IPS-18c (cell line): ENCODE data around the gene GUCD1.
"Not testable (repeated sequence)": the region's sequence is repeated elsewhere in the genome, so short reads cannot be mapped to it uniquely, and the experiment has no call there.

Source experiments
- H3K4me3 ChIP-seq: 2 replicates; pipeline ENCODE4 v1.7.0; 2013; ENCODE audit warnings: low read depth, mild to moderate bottlenecking, low read length, moderate library complexity; ENCODE audit not compliant: insufficient read depth
- H3K9me3 ChIP-seq: one replicate; pipeline ENCODE4 v1.6.1; 2013; ENCODE audit warnings: mild to moderate bottlenecking, low read length, moderate library complexity; ENCODE audit not compliant: control insufficient read depth, insufficient read depth

The GUCD1 gene

DNA sequence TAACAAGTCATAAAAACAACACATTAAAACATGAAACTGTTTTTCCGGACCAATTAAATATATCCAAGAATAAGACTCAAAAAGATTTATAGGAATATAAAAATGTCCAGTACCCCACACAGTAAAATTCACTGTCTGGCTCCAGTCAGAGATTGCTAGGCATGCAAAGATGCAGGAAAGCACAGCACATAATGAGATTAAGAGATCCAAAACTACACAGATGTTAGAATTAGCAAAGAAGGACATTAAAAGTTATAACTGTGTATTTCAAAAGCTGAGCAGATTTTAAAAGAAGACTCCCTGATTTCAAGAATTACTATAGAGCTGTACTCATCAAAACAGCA lies 24.3 kb upstream of the GUCD1 start:
- H3K4me3 ChIP-seq: no peak overlapping the region
- H3K9me3 ChIP-seq: no peaks in the 10 kb centered on the region

DNA sequence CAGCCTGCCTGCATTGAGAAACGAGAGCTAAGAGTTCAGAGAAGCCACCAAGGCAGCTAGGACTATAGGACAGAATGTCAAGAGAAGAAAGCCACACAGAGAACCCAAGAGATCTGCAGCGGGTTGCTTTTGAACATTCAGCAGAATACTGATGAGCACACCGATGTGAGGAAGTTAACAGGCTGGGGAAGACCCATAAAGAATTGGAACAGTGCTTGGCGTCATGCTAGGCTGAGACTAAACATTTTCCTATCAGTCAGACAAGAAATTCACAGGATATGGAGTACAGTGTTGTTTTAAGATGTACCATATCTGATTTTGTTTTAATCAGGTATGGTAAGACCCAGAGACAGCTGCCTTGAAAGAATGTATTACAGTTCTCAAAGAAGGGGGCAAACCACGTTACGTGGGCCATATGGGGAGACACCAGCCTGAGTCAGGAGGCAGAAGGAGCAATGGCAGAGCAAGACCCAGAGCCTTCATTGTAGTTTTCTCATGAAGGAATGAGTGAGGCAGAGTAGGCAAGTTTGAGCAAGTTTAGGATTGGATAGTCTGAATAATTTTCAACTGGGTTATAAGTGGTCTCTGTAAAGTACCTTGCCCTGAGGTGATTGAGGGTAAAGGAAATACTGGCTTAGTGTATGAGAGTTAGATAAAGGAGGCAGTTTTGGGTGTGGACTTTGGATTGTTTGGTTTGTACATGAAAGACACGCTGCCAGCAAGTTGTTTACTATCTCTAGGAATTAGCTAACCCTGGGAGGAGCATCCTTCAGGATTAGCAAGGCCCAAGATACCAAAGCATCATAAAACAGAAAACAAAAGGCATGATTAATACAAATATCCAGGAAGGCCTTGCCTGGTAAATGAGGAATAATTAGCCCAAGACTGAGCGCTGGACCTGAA lies 23.7 kb upstream of the GUCD1 start:
- Histone ChIP-seq H3K9me3 (no peaks in the 10 kb centered on the region), H3K4me3 (no peak overlapping the region)

DNA sequence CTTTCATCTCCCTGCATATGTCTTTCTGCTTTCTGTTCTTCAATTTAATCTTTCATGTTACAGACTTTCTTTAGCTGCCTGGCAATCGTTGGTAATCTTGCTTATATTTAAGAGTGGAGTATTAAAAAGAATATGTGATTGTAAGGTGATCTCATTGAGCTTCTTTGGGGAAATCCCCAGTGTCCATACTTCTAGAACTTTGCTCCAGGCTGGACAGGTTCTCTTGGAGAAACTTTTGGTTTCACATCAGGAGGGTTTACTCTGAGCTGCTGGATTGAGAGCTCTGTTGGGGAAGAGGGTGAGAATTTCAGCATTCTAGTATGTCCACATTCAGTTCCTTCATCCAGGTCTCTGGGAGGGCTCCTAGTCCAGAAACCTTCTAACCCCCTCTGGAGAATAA lies 21.8 kb upstream of the GUCD1 start:
- Histone ChIP-seq H3K9me3 (no peaks in the 10 kb centered on the region), H3K4me3 (no peak overlapping the region)

DNA sequence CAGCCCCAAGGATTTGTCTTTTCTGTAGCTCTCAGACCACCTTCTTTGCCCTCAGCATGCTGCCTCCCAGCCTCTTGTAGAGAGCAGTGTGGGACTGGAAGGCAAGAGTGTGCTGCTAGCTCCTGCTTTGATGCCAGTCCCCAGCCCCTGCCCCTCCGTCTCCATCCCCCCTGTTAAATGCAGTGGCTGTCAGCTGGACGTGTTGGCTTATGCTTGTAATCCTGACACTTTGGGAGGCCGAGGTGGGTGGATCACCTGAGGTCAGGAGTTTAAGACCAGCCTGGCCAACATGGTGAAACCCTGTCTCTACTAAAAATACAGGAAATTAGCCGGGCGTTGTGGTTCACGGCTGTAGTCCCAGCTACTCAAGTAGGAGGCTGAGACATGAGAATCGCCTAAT lies 16.3 kb upstream of the GUCD1 start:
- H3K9me3 ChIP-seq: no peaks in the 10 kb centered on the region
- no peak overlapping the region for H3K4me3 ChIP-seq

DNA sequence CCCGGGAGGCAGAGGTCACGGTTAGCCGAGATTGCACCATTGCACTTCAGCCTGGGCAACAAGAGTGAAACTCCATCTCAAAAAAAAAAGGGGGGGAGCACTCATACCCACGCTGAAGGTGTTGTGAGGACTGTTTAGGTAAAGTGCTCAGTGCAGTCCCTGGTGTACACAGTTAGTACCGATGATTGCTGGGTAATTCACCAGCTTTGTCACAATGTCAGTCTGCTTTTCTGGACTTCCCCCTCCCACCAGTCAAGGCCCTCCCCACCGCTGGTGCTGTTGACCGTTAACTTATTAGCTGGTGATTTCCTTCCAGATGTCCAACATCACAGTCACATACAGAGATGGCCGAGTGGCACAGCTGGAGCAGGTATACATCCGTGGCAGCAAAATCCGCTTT lies 12.7 kb upstream of the GUCD1 start:
- Histone ChIP-seq H3K9me3 (no peaks in the 10 kb centered on the region), H3K4me3 (no peak overlapping the region)

DNA sequence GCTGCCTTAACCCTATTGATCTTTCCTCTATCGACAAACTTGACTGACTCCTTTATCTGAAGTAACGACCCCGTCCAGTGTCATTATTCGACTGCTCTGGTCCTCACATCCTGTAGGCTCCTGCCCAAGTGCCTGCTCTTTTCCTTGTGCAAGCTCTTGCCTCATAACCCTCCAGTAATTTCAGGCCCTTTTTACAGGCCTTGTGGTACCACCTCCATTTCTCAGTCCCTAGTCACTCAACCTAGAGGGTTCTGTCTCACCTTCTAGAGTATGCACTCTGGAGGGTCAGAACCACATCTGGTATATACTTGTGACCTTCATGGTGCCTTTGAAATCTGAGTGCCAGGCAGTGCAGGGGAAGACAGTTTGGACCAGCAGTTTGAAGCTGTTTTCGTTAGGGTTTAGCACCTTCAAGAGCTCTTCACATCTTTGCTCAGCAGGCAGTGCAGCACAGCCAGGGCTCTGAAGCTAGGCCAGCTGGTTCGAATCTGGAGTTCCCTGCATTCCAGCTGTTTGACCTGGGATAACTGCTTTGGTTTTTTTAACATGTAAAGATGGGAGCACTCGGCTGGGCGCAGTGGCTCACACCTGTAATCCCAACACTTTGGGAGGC lies 12.1 kb upstream of the GUCD1 start:
- Histone ChIP-seq H3K4me3 (no peak overlapping the region), H3K9me3 (no peaks in the 10 kb centered on the region)

DNA sequence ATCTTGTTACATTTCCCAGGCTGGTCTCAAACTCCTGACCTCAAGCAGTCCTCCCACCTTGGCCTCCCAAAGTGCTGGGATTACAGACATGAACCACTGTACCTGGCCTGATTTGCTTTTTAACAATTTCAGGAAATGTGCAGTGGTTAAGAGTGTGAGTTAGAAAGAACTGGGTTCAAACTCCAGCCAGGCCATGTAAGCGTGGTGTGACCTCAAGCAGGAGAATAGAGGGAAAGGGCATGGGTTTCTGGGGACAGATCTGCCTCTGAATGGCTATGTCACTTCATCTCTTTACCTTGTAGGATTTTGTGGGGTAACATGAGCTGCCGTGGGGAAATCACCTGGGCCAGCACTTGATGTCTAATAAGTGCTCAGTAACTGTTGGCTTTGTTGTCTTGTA lies 10.1 kb upstream of the GUCD1 start:
- Histone ChIP-seq H3K4me3 (no peak overlapping the region), H3K9me3 (no peaks in the 10 kb centered on the region)

DNA sequence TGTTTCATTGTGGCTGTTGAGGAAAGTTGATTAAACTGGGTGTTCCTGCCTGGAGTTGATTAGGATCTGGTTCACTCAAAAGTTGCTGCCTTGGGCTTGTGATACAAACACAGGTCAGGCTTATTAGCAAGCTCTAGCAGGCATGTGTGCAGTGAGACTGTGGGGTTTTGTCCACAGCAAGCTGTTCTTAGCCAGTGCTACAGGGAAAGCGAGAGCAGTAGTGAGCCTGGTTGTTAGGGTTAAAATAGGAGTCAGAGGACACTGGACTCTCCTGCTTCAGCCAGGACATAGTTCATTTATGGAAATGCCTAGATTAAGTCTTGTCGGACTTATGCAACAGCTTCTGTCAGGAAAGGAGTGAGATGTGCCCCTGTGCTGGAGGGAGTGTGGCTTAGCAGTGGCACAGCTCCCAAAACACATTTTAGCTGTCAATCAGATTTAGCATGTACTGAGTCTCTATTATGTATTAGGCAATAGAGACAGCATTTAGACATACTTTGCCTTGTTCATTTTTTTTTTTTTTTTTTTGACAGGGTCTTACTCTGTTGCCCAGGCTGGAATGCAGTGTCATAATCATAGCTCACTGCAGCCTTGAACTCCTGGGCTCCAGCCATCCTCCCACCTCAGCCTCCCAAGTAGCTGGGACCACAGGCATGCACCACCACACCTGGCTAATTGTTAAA lies 9.6 kb upstream of the GUCD1 start:
- no peak overlapping the region for H3K4me3 ChIP-seq
- no peaks in the 10 kb centered on the region for H3K9me3 ChIP-seq

DNA sequence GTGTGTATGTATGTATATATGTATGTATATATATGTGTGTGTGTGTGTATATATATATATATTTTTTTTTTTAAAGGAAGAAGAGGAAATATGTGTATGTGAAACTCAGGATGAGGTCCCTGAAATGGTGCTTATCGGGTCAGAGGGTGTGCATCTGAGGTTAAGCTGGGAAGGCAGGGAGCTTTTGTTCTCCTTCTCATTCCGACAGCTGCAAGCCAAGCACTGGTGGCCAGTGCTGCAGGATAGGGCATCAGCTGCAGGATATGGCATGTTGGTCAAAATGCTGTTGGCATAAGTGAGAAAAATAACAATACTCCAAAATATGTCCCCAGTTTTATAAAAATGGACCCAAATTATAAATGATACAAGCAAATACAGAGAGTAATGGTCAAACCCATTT lies 8.3 kb upstream of the GUCD1 start:
- Histone ChIP-seq H3K4me3 (no peak overlapping the region), H3K9me3 (no peaks in the 10 kb centered on the region)

DNA sequence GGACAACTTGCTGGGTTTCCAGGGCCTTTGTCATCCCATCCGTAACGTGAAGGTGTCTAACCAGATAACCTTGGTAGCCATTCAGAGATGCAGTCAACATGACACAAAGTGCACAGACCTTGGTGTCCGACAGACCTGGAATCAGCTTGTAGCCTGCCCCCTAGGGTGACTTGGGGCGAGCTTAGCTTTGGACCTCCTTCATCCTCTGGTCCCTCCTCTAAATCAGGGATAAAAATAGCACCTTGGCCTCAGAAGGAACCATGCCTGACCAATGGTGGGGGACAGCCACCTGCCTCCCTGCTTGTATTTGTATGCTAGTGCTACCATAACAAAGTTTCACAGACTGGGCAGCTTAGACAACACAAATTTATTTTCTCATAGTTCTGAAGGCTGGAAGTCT lies 4.5 kb upstream of the GUCD1 start:
- Histone ChIP-seq H3K9me3 (no peaks in the 10 kb centered on the region), H3K4me3 (no peak overlapping the region)

DNA sequence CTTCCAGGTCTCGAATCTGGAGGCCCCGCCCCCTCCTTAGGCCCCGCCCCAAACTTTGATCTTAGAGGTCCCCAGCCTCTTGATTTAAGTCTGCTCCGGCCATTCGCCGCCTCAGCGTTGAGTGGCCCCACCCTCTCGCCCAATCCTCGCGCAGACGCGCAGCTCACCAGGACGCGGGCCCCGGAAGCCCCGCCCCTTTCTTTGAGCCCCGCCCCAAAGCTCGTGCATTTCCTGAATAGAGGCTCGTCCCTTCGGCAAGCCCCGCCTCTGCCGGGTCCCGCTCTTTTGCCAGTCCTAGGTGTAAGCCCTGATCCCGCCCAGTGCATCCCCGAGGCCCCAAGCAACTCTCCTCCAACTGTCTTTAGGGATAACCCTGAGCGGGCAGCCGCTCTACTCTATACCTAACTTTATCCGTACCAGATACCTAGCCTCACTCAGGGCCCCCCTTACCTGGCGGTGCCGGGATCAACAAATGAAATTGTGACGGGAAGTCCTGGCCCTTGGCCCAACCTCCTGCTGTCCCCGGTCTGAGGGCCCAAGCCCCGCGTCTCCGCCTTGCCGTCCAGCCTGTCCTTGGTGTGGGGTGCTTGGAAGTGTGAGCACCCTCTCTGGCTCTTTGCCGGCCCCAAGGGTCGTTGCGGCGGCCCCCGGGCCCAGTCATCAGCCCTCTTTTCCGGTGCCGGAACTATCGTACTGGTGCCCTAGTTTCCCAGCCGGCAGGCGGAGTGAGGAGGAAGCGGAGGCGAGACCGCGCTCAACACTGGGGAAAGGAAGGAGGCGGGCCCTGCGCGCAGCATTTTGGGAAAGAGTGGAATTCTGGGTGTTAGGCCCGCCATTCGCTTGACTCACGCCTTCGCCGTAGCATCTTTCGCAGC lies 464 bp upstream of the GUCD1 start, which contains the start of gene SNRPD3:
SNRPD3 (plus strand) TSS at position 835 of the 875 bp plus-strand sequence. CDS start 1,676 bp downstream, outside the sequence.
- Histone ChIP-seq H3K4me3 (peak within 1 kb of the TSS; percentile 94), H3K9me3 (no peaks in the 10 kb centered on the region)

DNA sequence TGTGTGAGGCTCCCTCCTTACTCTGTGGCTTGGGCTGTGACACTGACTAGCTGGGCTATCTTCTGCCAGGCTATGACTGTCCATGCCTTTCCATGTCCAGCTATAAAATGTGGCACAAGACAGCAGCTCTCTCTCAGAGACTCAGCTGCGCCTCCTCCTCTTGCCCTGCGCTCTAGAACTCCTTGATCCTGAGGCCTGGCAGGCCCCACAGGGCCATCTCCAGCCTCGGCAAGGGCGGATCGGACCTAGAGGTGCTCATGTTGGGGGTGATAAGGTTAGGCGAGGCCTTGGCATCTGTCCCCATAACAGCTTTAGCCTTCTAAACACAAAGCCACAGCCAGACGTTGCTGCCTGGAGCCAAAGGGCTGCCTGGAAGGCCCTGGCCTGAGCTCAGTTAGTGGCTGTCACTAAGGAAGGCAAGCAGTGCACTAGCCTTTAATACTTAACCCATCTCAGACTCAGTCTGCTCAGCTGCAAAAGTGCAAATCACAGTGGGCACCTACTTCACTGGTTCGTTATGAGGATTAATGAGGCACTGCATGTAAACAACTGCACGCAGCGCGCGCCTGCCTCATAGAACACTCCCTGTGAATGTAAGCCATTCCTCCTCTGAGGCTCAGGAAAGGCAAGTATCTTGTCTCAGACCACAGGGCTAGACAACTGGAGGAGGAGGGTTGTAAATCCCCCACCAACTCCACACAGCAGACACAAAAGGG lies 1.2 kb downstream of the GUCD1 start:
- Histone ChIP-seq H3K4me3 (peak overlapping the region; percentile 94), H3K9me3 (no peaks in the 10 kb centered on the region)

DNA sequence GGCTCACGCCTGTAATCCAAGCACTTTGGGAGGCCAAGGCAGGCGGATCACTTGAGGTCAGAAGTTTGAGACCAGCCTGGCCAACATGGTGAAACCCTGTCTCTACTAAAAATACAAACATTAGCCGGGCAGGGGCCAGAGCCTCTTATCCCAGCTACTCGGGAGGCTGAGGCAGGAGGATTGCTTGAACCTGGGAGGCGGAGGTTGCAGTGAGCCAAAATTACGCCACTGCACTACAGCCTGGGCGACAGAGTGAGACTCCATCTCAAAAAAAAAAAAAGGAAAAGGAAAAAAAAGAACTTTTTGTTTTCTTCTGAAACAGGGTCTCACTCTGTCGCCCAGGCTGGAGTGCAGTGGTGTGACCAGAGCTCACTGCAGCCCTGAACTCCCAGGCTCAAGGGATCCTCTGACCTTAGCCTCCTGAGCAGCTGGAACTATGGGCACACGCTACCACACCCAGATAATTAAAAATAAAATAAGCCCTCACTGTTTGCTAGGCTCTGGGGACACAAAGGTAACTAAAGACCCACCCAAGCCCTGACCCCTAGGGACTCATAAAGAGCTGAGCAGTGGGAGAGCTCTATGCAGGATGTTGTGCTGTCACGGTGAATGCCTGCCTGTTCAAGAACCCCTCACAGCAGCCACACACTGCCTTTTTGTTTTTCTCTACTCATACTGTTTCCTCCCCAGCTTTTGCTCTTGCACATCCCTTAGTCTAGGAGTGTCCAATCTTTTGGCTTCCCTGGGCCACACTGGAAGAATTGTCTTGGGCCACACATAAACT lies 2.2 kb downstream of the GUCD1 start:
- not testable (repeated sequence) for H3K4me3 ChIP-seq, H3K9me3 ChIP-seq

DNA sequence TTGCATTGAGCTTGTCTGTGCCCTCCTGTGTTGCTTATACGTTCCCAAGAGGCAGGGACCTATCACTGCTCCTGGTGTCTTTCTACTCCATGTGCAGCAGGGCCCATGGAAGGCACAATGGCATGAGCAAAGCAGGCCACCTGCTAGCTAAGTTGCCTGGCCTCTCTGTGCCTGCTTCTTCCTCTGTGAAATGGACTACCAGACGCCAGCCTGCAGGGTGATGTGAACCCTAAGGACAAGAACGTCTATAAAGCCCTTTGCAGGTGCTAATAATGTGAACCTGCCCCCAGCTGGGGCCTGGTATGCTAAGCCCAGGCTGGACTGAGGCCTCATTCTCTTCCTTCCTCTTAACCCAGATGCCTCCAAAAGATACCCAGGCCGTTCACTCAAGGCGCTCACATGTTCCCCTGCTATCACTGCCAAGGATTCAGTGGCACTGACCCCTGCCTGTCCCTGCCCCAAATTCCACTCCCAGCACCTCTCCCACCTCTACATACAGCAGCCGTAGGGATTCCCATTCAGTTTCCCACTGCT lies 4.0 kb downstream of the GUCD1 start:
- H3K4me3 ChIP-seq: no peak overlapping the region
- H3K9me3 ChIP-seq: no peaks in the 10 kb centered on the region

DNA sequence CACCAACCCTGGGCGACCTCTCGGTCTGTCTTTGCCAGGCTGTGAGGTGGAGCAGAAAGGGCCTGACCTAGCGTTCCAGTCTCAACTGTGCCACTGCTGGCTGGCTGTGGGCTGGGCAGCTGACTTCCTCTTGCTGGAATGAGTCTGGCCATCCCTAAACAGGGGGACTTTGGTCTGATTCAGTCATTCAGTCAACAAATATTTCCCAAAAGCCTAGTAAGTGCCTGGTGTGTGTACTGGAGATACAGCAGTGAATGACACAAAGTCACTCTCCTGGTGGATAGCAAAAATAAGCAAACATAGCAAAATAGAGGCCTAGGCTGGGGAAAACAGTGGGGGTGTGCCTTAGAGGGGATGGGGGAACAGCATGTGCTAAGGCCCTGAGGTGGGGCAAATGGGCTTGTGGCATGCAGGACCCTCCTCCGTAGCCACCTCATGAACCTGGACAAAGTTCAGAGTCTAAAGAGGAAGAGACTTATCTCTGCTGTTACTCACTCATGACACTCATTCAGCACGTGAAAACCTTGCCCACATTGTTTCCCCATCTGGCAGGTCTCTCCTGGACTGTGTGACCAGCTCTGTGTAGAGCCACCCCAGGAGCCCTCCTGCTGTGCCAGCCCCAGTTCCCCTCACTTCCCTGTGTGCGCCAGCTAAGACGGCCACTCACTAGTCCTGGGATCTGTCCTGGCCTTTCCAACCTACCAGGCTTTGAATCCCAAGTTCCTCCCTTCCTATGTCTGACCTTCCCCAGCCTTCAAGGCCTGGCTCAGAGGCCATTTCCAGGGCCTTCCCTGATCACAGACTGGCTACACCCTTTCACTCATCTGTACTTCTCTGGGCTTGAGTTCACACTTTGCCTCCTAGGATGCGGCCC lies 4.7 kb downstream of the GUCD1 start:
- no peaks in the 10 kb centered on the region for H3K9me3 ChIP-seq

More for the DNA sequence above, 4.7 kb downstream of the GUCD1 start:
- no peak overlapping the region for H3K4me3 ChIP-seq
